Measurements from ENCODE around the gene KCMF1. TPM values are rescaled to one million over a fixed set of nuclear protein-coding genes. Genes with fewer than 3 reads are reported as not detected.
A peak's percentile ranks its signal among the peaks of the same experiment; 100 is the strongest.

The KCMF1 gene
- total and polyA plus RNA-seq, 12 donors: 9.7 to 74.2 (median 45.4) TPM

DNA sequence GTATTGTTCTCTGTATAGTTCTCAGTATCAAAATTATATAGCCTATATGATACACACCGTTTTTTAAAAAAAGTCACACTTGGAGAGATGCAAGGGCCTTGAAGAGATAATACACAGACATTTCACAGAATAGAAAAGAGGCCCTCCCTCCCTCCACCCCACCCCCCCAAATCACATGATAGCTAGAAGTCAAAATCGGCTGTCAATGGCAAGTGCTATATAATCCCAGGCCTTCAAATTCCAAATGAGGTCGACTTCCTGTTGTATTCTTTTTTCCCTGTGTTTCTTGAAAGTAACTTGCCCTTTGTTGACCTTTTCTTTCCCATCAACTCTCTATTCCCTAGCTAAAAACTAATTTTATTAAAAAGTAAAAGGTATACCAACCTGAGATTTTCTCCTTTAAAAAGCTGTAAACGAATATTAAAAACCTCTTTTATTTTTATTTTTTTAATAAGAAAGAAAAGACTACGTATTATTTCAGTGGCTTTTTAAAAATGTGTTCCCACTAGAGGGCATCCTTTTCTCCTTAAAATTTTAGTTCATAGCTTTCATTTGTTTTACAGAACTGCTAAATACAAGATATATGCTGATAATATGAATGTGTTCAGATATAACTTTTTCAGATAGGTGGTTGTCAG is 46.6 kb downstream of the KCMF1 start:
- Histone ChIP-seq H3K27ac (no peak overlapping the region), H3K4me3 (no peak overlapping the region), H3K36me3 (replicated peaks in 1 of 2) (no peaks in the 10 kb centered on the region), H3K27me3 (no peaks in the 10 kb centered on the region), H3K9me3 (replicated peaks in 1 of 3) (no peaks in the 10 kb centered on the region), H3K4me1 (replicated peaks in 1 of 2) (peaks cover 26 to 44% of the 10 kb centered on the region in 2 donors)
- 14 to 18% (median 16%) methylated on average over 5 of the region's 5 CpGs for WGBS, 4 donors
- intact Hi-C loops (cut with DNase I): no loop called here
- TF ChIP-seq CTCF (IDR thresholded peaks at IDR 0.05) (peak in 5 of 6 experiments; percentile 11 to 53 (median 29)), POLR2A (IDR thresholded peaks at IDR 0.05) (no peak)
- no peak for DNase-seq

DNA sequence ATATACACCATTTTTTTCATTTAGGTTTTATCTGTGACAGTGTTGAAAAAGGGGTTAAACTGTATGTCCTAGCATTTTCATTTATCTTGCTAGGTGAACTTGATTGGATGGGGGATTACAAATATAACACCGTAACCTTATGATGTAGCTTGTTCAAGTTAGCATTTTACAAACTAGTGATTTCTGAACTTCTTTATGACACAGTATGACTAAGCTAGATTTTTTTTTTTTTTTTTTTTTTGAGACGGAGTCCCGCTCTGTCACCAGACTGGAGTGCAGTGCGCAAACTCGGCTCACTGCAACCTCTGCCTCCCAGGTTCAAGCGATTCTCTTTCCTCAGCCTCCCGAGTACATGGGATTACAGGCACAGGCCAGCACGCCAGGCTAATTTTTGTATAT is 47.1 kb downstream of the KCMF1 start:
- Histone ChIP-seq H3K4me1 (replicated peaks in 1 of 2) (peaks cover 26 to 39% of the 10 kb centered on the region in 2 donors), H3K9me3 (replicated peaks in 1 of 3) (no peaks in the 10 kb centered on the region), H3K36me3 (replicated peaks in 1 of 2) (no peaks in the 10 kb centered on the region), H3K4me3 (no peak overlapping the region), H3K27ac (no peak overlapping the region), H3K27me3 (no peaks in the 10 kb centered on the region)
- 82 to 86% (median 85%) methylated on average over 8 of the region's 8 CpGs for WGBS, 4 donors
- DNase-seq: no peak
- TF ChIP-seq CTCF (IDR thresholded peaks at IDR 0.05) (no peak), POLR2A (IDR thresholded peaks at IDR 0.05) (no peak)
- intact Hi-C loops (cut with DNase I): no loop called here

DNA sequence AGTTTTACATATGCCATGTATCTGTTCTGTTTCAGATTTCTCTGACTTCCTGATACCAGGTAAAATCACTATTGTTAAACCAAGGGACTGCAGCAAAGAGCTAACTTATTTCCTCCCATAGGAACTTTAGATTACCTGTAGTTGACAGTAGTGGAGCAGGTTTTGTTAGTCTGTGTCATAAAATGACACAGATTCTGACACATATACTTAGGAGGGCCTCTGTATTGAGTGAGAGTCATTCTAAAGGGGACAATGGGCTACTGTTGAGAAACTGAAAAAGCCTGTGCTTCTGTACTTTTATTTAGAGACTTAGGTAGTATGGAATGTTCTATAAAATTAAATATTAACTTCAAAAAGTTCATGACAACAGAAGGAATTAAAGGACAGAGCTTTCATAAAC is 48.2 kb downstream of the KCMF1 start:
- no peak for DNase-seq
- Histone ChIP-seq H3K4me1 (replicated peaks in 1 of 2) (peaks cover 26 to 37% of the 10 kb centered on the region in 2 donors), H3K27me3 (no peaks in the 10 kb centered on the region), H3K4me3 (no peak overlapping the region), H3K27ac (no peak overlapping the region), H3K9me3 (replicated peaks in 1 of 3) (no peaks in the 10 kb centered on the region), H3K36me3 (replicated peaks in 1 of 2) (no peaks in the 10 kb centered on the region)
- no peak for TF ChIP-seq CTCF (IDR thresholded peaks at IDR 0.05)
- TF ChIP-seq POLR2A (IDR thresholded peaks at IDR 0.05): no peak
- intact Hi-C loops (cut with DNase I): no loop called here

DNA sequence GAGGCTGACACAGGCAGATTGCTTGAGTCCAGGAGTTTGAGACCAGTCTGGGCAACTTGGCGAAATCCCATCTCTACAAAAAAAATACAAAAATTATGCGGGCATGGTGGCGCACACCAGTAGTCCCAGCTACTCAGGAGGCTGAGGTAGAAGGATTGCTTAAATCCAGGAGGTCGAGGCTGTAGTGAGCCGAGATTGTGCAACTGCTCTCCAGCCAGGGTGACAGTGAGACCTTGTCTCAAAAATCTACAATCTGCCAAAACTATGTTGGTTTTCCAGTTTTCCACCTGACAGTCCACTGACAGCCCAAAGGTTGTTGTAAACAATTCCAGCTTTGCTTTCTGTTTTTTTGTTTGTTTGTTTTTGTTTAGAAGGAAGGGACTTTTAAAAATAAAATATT is 51.3 kb downstream of the KCMF1 start:
- H3K4me1 ChIP-seq (replicated peaks in 1 of 2): peaks cover 4 to 11% of the 10 kb centered on the region in 2 donors
- H3K36me3 ChIP-seq (replicated peaks in 1 of 2): no peaks in the 10 kb centered on the region
- TF ChIP-seq CTCF (IDR thresholded peaks at IDR 0.05) (no peak), POLR2A (IDR thresholded peaks at IDR 0.05) (no peak)
- no peaks in the 10 kb centered on the region for H3K27me3 ChIP-seq
- intact Hi-C loops (cut with DNase I): no loop called here
- WGBS, 4 donors: 86 to 91% (median 90%) methylated on average over 5 of the region's 5 CpGs
- no peaks in the 10 kb centered on the region for H3K9me3 ChIP-seq (replicated peaks in 1 of 3)
- DNase-seq: no peak
- no peak overlapping the region for H3K27ac ChIP-seq
- no peak overlapping the region for H3K4me3 ChIP-seq

Data from adrenal gland (tissue), 12 donors.